Peyer's patch (tissue), 4 donors: ENCODE results near the gene NABP2. TPM values are rescaled to one million over a fixed set of nuclear protein-coding genes. Genes with fewer than 3 reads are reported as not detected.
"Not testable (repeated sequence)": the region's sequence is repeated elsewhere in the genome, so short reads cannot be mapped to it uniquely, and the experiment has no call there.

Experiments used
- DNase-seq, 3 donors: peaks; one replicate each; pipeline ENCODE4 v3.0.0-alpha.2; 2017 to 2019
- H3K27ac ChIP-seq, 4 donors: fragments of 200-600 bp; sonication (generic); one replicate each; pipeline ENCODE4 v1.5.1; 2016 to 2019
- H3K27me3 ChIP-seq, 2 donors: fragments of 200-600 bp; sonication (generic); one replicate each; pipeline ENCODE4 v1.5.1; 2019
- H3K36me3 ChIP-seq, 3 donors: fragments of 200-600 bp; sonication (generic); one replicate each; pipeline ENCODE4 v1.5.1; 2016 to 2019
- H3K4me1 ChIP-seq, 4 donors: fragments of 200-600 bp; sonication (generic); one replicate each; pipeline ENCODE4 v1.5.1; 2016 to 2019
- H3K4me3 ChIP-seq, 4 donors: fragments of 200-600 bp; sonication (generic); 1 replicate in 3 of 4; 2 replicates in 1 of 4; pipeline ENCODE4 v1.5.1; 2016 to 2019; ENCODE audit warnings: mild to moderate bottlenecking in 1 of 4
- H3K9me3 ChIP-seq, 4 donors: fragments of 200-600 bp; sonication (generic); one replicate each; pipeline ENCODE4 v1.5.1; 2016 to 2019; ENCODE audit warnings: mild to moderate bottlenecking in 1 of 4
- CTCF ChIP-seq, 6 experiments: fragments of 450-650 bp in 4 of 6; fragments of 200-600 bp in 2 of 6; sonication (generic) in 1 of 6; IDR thresholded peaks; one replicate each; pipeline ENCODE4 v1.5.1; 2017 to 2019; ENCODE audit warnings: antibody characterized with exemption in 6 of 6, mild to moderate bottlenecking in 3 of 6, moderate library complexity in 1 of 6
- POLR2A ChIP-seq, 2 donors: fragments of 450-650 bp; IDR thresholded peaks; one replicate each; pipeline ENCODE4 v1.5.1; 2017; ENCODE audit warnings: antibody characterized with exemption in 2 of 2, mild to moderate bottlenecking in 2 of 2, moderate library complexity in 2 of 2
- total RNA-seq, 4 donors: library from RNA; depleted of rRNA; stranded (reverse); fragments of >200 nt; gene quantifications; one replicate each; pipeline ENCODE4 v1.1.0, GENCODE V29; 2016

The NABP2 gene
- total RNA-seq, 4 donors from 2014 or later, result 15.3 to 25.3 (median 23.5) TPM

- Histone ChIP-seq H3K27me3 (no peaks in the 10 kb centered on the region), H3K4me3 (no peak overlapping the region), H3K27ac (no peak overlapping the region), H3K36me3 (peaks cover 0 to 5% (median 0%) of the 10 kb centered on the region in 3 donors), H3K9me3 (no peaks in the 10 kb centered on the region), H3K4me1 (peaks cover 0 to 22% (median 3%) of the 10 kb centered on the region in 4 donors)
- no peak for TF ChIP-seq POLR2A (IDR thresholded peaks at IDR 0.05)
- no peak for TF ChIP-seq CTCF (IDR thresholded peaks at IDR 0.05)
- DNase-seq, result no peak
Measured at GRCh38 chr12:56260380-56260779, 36.2 kb downstream of the NABP2 start.

GRCh38 chr12:56260921-56261320 lies 36.8 kb downstream of the NABP2 start:
- H3K9me3 ChIP-seq, result no peaks in the 10 kb centered on the region
- peaks cover 0 to 24% (median 3%) of the 10 kb centered on the region in 4 donors for H3K4me1 ChIP-seq
- no peak overlapping the region for H3K27ac ChIP-seq
- no peaks in the 10 kb centered on the region for H3K27me3 ChIP-seq
- no peak overlapping the region for H3K4me3 ChIP-seq
- TF ChIP-seq POLR2A (IDR thresholded peaks at IDR 0.05) (no peak), CTCF (IDR thresholded peaks at IDR 0.05) (no peak)
- DNase-seq, result no peak
- no peaks in the 10 kb centered on the region for H3K36me3 ChIP-seq

- H3K4me3 ChIP-seq, result no peak overlapping the region
- H3K27ac ChIP-seq, result peak overlapping the region in 1 of 4 donors; percentile 72
- peaks cover 0 to 23% (median 6%) of the 10 kb centered on the region in 4 donors for H3K4me1 ChIP-seq
- peak in 1 of 3 donors; percentile 82 for DNase-seq
- H3K9me3 ChIP-seq, result no peaks in the 10 kb centered on the region
- H3K27me3 ChIP-seq, result no peaks in the 10 kb centered on the region
- TF ChIP-seq CTCF (IDR thresholded peaks at IDR 0.05) (no peak), POLR2A (IDR thresholded peaks at IDR 0.05) (no peak)
- H3K36me3 ChIP-seq, result no peaks in the 10 kb centered on the region
Measured at GRCh38 chr12:56261503-56262232, 37.5 kb downstream of the NABP2 start.

- not testable (repeated sequence) for H3K36me3 ChIP-seq, H3K27ac ChIP-seq
- peak in 1 of 6 experiments; percentile 10 for TF ChIP-seq CTCF (IDR thresholded peaks at IDR 0.05)
Measured at GRCh38 chr12:56262955-56263354, 38.8 kb downstream of the NABP2 start.

GRCh38 chr12:56266068-56266692 lies 42.0 kb downstream of the NABP2 start:
- not testable (repeated sequence) for H3K4me1 ChIP-seq, DNase-seq, H3K27me3 ChIP-seq, H3K9me3 ChIP-seq
- Histone ChIP-seq H3K27ac (peak overlapping the region; percentile 94 to 96 (median 96)), H3K4me3 (peak overlapping the region; percentile 79 to 93 (median 82)), H3K36me3 (peaks cover 0 to 11% (median 0%) of the 10 kb centered on the region in 3 donors)

More at GRCh38 chr12:56262955-56263354, 38.8 kb downstream of the NABP2 start:
- H3K4me3 ChIP-seq, DNase-seq, H3K9me3 ChIP-seq, H3K27me3 ChIP-seq: not testable (repeated sequence)
- H3K4me1 ChIP-seq, result peaks cover 0 to 14% (median 3%) of the 10 kb centered on the region in 4 donors
